HG03378 (cell line): Measurements from ENCODE around the gene AGAP3.

ENCODE experiments used
- ATAC-seq: cut with Tn5 transposase; IDR thresholded peaks from one replicate; pipeline ENCODE4 v1.9.1; 2021; ENCODE audit warnings: mild to moderate bottlenecking, moderate library complexity; ENCODE audit not compliant: unreplicated experiment

AGAP3 gene

DNA sequence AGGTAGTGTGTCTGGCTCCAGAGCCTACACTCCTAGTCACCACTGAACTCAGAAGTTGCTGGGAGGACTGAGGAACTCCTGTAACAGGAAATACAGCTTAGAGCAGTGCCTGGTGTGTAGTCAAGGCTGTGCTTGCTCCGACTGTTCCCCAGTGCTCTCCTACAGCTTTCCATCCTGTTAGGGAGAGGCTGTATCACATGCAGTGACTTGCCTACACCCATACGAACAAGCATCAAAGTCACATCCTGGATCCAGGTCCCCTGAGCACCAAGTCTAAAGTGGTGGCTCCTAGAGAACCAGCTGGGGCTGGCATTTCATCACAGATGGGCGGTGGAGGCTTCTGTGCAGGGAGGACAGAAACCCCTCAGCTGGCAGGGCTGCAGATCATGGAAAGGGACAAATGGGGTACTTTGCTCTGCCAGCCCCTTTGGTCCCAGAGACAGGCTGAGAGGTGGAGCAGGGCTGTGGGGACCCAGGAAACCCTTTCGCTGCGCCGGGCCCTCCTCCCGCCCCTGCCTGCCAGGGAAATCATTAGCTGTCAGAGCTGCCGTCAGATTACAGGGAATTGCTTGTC is 93.1 kb downstream of the AGAP3 start:
- ATAC-seq: no peak

DNA sequence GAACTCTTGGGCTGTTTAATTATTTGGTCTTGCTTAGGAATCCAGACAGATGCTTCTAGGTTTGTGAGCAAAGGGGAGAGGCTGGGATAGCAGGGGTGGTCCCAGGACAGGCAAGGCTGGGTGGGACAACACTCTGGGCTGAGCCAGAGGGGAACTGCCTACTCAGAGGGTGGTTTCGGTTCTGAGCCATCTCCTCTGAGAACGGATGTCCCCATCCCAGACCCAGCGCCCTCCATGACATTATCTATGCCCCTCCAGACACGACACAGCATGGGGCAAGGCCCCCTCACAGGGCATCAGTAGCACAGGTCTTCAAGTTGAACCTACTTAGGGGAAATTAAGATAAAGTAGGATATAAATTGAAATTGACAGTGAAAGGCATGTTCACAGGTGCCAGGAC is 93.7 kb downstream of the AGAP3 start:
- no peak for ATAC-seq

DNA sequence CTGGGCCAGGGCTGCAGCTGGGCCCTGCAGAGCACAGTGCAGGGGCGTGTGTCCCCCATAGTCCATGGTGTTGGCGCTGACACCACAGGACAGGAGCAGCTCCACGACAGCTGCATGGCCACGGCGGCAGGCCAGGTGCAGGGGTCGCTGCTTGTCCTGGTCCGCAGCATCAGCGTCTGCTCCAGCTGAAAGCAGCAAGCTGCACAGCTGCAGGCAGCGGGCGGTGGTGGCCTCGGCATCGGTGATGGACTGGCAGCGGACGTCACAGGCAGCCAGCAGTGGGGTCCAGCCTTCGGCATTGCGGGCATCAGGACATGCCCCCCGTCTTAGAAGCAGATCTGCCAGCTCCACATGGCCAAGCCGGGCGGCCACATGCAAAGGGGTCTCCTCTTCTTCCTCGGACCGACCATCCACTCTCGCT is 94.7 kb downstream of the AGAP3 start:
- no peak for ATAC-seq

DNA sequence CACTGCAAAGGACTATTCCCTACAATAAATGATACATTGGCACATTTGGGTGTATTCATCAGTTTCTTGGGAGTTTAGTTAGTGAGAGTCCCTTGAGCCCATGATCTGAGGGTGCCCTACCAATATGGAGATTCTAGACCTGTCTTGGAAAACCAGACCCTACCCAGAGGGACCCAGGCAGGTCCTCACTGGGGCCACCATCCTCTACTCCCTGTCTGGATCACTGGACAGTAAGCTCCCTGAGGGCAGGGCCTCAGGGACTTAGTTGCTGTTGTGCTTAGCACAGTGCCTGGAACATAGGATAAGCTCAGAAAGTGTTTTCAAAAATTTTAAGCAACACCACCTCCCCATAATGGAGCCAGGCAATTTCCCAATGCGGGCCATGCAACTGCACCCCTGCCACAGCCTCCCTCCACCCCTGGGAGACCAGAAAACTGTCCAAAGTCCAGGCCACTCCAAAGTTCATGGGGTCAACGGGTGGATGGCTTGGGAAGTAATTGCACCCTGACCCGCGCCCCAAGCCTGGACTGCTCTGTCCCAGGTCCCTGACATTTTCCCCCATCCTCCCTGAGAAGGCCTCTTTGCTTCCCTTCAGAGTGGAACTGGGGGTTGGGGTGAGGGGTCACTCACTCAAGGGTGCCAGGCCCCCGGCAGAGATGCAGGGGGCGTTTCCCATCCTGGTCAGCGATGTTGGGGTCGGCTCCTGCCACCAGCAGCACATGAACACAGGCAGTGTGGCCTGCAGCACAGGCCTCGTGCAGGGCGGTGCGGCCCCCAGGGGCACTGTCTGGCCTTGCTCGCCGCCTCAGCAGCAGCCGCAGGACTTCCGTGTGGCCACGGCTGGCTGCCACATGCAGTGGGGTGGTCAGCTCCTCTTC is 99.7 kb downstream of the AGAP3 start:
- ATAC-seq: no peak

DNA sequence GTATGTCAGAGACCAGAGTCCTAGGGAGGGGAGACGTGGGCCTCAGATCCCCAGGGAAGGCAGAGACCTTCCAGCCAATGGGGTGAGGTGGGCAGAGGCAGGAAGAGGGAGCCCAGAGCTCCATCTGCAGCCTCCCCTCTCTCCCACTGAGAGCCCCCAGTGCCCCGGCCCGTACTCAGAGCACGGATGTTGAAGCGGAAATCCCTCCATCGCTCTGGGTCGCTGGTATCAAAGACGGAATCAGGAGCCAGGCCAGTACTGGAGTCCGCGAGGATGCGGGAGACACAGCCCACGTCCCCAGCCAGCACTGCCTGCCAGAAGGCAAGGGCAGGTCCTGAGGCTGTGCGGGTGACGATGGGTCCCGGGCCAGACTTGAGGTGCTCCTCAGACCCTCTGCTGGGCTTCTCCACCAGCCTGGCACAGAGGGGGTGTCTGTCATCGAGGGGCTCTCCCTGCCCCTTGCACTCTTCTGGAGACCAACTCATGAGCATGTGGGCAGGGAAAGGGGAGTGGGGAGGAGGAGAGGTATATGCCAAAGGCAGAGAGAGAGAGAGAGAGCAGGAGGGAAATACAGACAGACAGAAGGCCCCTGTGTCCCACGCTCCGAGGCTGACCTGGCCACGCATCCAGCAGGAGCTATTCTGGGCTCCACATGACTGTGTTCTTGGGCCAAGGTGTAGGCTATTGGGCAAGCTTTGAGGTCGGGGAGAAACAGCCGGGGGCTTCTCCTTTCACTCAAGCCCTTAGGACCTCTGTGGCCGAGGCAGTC is 100.5 kb downstream of the AGAP3 start, which contains the start of gene ASB10:
Gene ASB10 (minus strand): TSS at position 611 of the 769 bp plus-strand sequence. CDS start 120 bp downstream, at position 491.
- no peak for ATAC-seq

DNA sequence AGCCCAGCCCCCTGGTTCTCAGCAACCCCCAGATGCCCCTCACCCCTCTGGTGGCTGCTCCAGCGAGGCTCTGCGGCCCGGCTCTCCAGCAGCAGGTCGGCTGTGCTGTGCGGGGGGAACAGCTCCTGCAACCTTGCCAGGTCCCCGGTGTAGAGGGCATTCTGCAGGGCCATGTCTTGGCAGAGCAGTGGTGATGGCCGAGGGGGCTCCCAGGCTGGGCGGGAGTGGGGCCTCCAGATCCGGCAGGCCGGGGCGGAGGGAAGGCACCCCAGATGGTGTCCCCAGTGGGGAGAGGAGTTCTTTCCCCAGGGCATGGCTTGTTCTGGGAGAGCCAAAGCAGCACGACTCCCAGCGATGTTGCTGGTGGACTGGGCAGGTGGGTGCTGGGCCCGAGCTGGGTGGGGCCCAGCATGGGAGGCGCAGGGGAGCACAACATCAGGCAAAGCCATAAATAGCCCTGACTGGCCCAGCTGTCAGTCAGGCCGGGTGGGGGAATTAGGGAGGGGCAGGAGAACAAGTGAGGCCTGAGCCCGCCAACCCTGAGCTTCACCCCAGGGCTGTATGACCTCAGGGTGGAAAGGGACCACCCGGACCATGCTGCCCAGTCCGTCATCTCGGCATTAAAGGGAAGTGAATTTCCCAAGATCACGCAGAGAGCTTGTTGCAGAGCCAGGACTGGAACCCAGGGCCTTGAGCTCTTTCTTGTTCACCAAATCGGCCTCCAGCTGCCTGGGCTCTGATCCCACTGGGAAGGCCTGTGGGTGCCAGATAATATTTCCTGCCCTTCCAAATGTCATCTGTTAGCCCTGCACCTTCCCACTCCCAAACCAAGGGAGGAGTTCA is 101.4 kb downstream of the AGAP3 start:
- ATAC-seq: no peak

DNA sequence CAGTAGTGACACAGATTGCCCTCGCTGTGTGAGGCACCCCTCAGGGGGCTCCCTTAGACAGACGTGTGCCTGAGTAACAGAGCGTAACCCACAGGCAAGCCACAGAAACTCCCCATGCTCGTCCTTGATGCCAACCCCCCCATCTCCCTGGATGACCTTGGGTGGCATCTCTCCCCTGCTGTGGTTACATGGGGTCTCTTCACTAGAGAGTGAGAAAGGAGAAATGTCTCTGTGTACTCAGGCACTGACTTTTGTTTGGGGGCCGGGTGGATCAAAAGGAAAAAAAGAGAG is 101.9 kb downstream of the AGAP3 start:
- no peak for ATAC-seq

DNA sequence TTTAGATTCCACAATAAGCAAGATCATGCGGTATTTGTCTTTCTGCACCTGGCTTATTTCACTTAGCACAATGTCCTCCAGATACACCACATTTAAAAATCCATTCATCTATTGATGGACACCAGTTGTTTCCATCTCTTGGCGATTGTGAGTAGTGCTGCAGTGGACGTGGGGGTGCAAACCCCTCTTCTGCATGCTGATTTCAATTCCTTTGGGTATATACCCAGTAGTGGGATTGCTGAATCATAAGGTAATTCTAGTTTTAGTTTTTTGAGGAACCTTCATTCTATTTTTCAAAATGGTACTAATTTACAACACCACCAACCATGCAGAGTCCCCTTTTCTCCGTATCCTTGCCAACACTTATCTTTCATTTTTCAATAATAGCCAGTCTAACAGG is 102.8 kb downstream of the AGAP3 start:
- no peak for ATAC-seq

DNA sequence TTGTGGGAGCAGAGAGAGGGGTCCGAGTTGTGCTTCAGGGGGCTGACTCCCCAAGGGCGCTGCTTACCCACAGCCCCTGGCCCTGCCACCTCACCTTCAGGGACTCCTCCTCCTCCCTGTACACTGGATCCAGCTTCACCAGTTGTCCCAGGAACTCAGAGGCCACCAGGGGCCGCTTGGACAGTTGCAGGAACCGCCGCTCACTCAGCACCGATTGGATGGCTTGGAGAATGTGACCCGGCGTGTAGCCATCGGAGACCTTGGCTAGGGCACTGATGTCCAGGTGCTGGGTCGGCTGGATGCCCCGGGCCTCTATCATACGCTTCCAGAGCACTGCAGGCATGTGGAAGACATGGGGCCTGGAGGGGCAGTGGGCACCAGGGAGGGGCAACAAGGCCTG is 105.3 kb downstream of the AGAP3 start:
- no peak for ATAC-seq

DNA sequence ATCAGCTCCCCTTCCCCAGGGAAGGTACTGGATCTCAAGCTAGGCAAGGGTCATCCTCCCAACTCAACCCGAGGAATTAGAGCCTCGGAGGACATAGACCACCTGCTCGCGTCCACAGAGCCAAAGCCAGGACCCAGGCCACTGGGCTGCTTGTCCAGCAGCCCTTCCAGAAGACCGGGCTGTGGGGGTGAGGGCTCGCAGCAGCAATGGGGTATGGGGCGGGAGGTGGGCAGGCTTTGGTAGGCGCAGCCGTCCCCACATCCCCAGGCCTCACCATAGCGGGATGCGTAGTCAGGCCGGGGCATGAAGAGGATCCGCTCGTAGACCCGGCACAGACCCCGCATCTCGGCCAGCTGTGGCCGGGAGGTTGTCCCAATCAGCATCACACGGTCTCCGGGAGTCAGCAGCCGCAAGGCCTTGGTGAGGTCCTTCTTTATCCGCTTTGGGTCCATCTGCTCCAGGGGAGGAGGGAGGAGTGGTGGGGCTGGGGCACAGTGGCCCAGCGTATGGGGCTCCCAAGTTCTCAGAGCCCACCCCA is 105.8 kb downstream of the AGAP3 start:
- no peak for ATAC-seq

DNA sequence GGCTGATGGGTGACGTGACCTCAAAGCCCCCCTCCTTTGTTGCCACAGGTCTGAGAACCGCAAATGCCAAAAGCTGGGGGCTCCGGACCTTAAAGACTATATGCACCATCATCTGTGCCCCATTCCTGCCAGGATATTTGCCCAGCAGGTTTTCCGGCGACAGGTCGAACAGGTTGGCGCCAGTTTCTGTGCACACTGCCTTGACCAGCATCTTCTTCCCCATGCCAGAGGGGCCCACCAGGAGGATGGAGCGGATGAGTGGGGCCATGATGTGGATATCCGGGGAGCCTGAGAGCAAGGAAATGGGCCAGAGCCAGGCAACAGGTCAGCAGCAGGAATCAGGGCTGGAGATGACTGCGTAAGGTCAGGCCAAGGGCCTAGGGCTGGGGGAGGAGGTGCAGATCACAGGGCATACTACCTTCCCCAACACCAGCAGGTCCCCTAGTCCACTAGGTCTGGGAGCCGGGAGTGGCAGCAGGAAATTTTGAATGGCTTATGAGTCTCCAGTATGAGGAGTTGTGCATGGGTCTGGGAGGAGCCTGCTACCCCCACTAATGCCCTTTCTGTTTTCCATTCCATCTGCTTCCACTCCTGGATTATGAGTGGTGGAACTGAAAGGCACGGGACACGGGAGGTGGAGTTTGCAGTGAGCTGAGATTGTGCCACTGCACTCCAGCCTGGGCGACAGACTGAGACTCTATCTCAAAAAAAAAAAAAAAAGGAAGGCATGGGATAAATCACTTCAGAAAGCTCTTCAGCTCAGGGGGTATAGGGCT is 107.1 kb downstream of the AGAP3 start:
- ATAC-seq: no peak
